Measurements from ENCODE around the gene ITGA11.

Gene ITGA11

DNA sequence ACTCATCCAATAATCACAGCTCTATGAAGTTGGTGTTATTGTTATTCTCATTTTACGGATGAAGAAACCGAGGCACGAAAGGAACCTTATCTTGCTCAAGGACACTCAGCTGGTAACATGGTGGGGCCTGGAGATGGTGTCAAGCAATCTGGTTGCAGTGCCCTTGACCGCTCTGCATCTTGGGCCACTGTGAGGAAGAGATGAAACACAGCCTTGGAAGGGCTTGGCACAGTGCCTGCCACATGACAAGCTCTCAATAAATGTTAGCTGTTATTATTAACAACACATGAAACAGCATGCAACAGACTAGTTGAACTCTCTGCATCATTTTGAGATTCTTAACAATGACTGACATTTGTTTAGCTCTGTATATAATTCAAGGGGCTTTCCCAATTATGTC lies 10.1 kb upstream of the ITGA11 start:
- Histone ChIP-seq H3F3A (ENCODE audit: insufficient read depth, low read length) (no peaks in the 10 kb centered on the region), H3K27me3 (ENCODE audit: insufficient read depth, low read length) (peaks cover 7% of the 10 kb centered on the region; the same call in 1 of the 2 replicates), H3K9ac (ENCODE audit: low read length) (no peak overlapping the region), H3K4me1 (ENCODE audit: insufficient read depth, low read length, severe bottlenecking) (no peaks in the 10 kb centered on the region), H3K27ac (ENCODE audit: low read depth, low read length, poor library complexity, severe bottlenecking) (no peak overlapping the region), H3K9me2 (ENCODE audit: low read depth, low read length) (no peaks in the 10 kb centered on the region), H4K20me1 (ENCODE audit: insufficient read depth, low read length) (no peaks in the 10 kb centered on the region), H3K9me3 (ENCODE audit: low read length) (no peaks in the 10 kb centered on the region), H3K79me2 (ENCODE audit: insufficient read depth, low read length) (no peaks in the 10 kb centered on the region), H3K4me2 (ENCODE audit: low read length) (no peak overlapping the region), H3K36me3 (ENCODE audit: insufficient read depth, low read length) (no peaks in the 10 kb centered on the region), H2AFZ (ENCODE audit: low read length) (no peak overlapping the region), H3K4me3 (ENCODE audit: low read depth, low read length, poor library complexity, severe bottlenecking) (no peak overlapping the region)
- TF ChIP-seq, protein P1, sequence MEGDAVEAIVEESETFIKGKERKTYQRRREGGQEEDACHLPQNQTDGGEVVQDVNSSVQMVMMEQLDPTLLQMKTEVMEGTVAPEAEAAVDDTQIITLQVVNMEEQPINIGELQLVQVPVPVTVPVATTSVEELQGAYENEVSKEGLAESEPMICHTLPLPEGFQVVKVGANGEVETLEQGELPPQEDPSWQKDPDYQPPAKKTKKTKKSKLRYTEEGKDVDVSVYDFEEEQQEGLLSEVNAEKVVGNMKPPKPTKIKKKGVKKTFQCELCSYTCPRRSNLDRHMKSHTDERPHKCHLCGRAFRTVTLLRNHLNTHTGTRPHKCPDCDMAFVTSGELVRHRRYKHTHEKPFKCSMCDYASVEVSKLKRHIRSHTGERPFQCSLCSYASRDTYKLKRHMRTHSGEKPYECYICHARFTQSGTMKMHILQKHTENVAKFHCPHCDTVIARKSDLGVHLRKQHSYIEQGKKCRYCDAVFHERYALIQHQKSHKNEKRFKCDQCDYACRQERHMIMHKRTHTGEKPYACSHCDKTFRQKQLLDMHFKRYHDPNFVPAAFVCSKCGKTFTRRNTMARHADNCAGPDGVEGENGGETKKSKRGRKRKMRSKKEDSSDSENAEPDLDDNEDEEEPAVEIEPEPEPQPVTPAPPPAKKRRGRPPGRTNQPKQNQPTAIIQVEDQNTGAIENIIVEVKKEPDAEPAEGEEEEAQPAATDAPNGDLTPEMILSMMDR (IDR thresholded peaks at IDR 0.05; ENCODE audit: low read length) = no peak
- no peak for TF ChIP-seq EZH2 (IDR thresholded peaks at IDR 0.05; ENCODE audit: borderline replicate concordance, low read length)

DNA sequence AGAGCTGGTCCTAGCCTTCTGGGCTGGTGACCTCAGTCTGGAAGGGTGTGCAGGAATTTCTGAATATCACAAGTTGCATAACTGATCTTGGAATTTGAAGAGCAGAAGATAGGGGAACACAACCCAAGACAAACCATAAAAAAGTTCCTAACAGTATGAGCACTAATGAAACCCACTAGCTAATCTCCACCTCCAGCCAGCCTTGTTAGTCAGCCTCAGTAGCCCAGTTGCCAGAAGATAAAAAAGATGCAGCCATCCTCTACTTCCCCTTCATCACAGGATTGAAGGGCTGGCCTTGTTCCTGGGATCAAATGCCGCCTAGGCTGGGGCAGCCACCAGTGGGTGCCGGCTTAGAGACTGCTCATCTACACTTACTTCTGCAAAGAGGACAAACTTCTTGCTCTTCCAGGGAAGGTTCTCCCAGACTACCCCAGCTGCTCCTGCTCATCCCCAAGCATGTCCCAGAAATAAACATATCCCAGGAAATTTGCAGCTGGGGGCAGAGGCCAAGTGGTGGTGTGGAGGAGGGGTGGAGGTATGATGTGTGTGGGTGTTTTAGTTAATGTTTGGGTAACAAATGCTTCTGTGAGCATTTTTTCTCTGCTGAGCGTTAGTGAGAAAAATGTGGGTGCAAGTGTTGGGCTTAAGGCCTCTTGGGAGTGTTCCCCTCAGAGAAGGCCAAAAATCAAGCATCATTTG lies 9.2 kb upstream of the ITGA11 start:
- Histone ChIP-seq H3K4me1 (ENCODE audit: insufficient read depth, low read length, severe bottlenecking) (no peaks in the 10 kb centered on the region), H4K20me1 (ENCODE audit: insufficient read depth, low read length) (no peaks in the 10 kb centered on the region), H3K27me3 (ENCODE audit: insufficient read depth, low read length) (peaks cover 7% of the 10 kb centered on the region; the same call in 1 of the 2 replicates), H3K36me3 (ENCODE audit: insufficient read depth, low read length) (no peaks in the 10 kb centered on the region), H3K4me2 (ENCODE audit: low read length) (no peak overlapping the region), H3K9ac (ENCODE audit: low read length) (no peak overlapping the region), H3K4me3 (ENCODE audit: low read depth, low read length, poor library complexity, severe bottlenecking) (no peak overlapping the region), H3K9me2 (ENCODE audit: low read depth, low read length) (no peaks in the 10 kb centered on the region), H3K27ac (ENCODE audit: low read depth, low read length, poor library complexity, severe bottlenecking) (no peak overlapping the region), H2AFZ (ENCODE audit: low read length) (no peak overlapping the region), H3K79me2 (ENCODE audit: insufficient read depth, low read length) (no peaks in the 10 kb centered on the region), H3K9me3 (ENCODE audit: low read length) (no peaks in the 10 kb centered on the region), H3F3A (ENCODE audit: insufficient read depth, low read length) (no peaks in the 10 kb centered on the region)
- no peak for TF ChIP-seq EZH2 (IDR thresholded peaks at IDR 0.05; ENCODE audit: borderline replicate concordance, low read length)
- TF ChIP-seq, protein P1 (IDR thresholded peaks at IDR 0.05; ENCODE audit: low read length) = no peak

DNA sequence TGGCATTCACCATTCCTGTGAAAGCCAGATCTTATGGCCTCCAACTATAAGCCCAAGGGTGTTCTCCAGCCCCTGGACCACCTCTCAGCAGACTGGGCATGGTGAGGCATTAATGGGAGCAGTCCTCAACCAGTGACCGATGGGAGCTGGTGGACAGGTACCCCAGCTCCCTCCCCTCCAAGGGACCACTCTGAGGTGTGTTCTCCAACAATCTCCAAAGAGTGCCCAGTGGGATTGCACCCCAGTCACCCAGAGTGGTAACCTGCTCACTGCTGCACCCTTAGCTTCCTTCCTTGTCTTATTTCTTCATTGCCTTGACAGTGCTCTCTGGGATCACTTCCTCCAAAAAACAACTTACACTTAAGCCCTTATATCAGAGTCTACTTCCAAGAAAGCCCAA lies 8.2 kb upstream of the ITGA11 start:
- H3K9ac ChIP-seq (ENCODE audit: low read length) = no peak overlapping the region
- TF ChIP-seq, protein P1 (IDR thresholded peaks at IDR 0.05; ENCODE audit: low read length) = no peak
- no peak for TF ChIP-seq EZH2 (IDR thresholded peaks at IDR 0.05; ENCODE audit: borderline replicate concordance, low read length)
- H3K4me2 ChIP-seq (ENCODE audit: low read length) = no peak overlapping the region
- H3K36me3 ChIP-seq (ENCODE audit: insufficient read depth, low read length) = no peaks in the 10 kb centered on the region
- H2AFZ ChIP-seq (ENCODE audit: low read length) = no peak overlapping the region
- H3K27me3 ChIP-seq (ENCODE audit: insufficient read depth, low read length) = peaks cover 7% of the 10 kb centered on the region; the same call in 1 of the 2 replicates
- no peak overlapping the region for H3K4me3 ChIP-seq (ENCODE audit: low read depth, low read length, poor library complexity, severe bottlenecking)
- no peaks in the 10 kb centered on the region for H4K20me1 ChIP-seq (ENCODE audit: insufficient read depth, low read length)
- H3K4me1 ChIP-seq (ENCODE audit: insufficient read depth, low read length, severe bottlenecking) = no peaks in the 10 kb centered on the region
- H3K27ac ChIP-seq (ENCODE audit: low read depth, low read length, poor library complexity, severe bottlenecking) = no peak overlapping the region
- H3F3A ChIP-seq (ENCODE audit: insufficient read depth, low read length) = no peaks in the 10 kb centered on the region
- H3K9me2 ChIP-seq (ENCODE audit: low read depth, low read length) = no peaks in the 10 kb centered on the region
- H3K79me2 ChIP-seq (ENCODE audit: insufficient read depth, low read length) = no peaks in the 10 kb centered on the region
- H3K9me3 ChIP-seq (ENCODE audit: low read length) = no peaks in the 10 kb centered on the region

All from OCI-LY1 (cell line).